Fibroblast of lung (primary cell): Measurements from ENCODE around the gene CHCHD6.

ENCODE experiments used
- CTCF ChIP-seq, 2 donors: IDR thresholded peaks in 1 of 2; conservative IDR thresholded peaks in 1 of 2; 1 replicate in 1 of 2; 2 replicates in 1 of 2; pipeline ENCODE4 v1.5.1; 2011 to 2012; ENCODE audit warnings: low read length in 2 of 2, control low read depth in 1 of 2, inconsistent platforms in 1 of 2, low read depth in 1 of 2, mild to moderate bottlenecking in 1 of 2
- EZH2 ChIP-seq: IDR thresholded peaks from 2 replicates; pipeline ENCODE4 v1.5.1; 2012; ENCODE audit warnings: low read length, control low read depth, mild to moderate bottlenecking; ENCODE audit errors: missing control alignments

- TF ChIP-seq CTCF (conservative IDR thresholded peaks at IDR 0.05 in 1 of 2, IDR thresholded peaks at IDR 0.05 in 1 of 2; ENCODE audit: low read depth in 1 of 2, low read length in 2 of 2) (no peak), EZH2 (no peak)
Measured at GRCh38 chr3:126797563-126797962, 93.5 kb downstream of the CHCHD6 start.
